GM23338 (cell line): Measurements from ENCODE around the gene UCK1.

ENCODE experiments used
- CREB1 ChIP-seq: fragments of 250-450 bp; sonication (Bioruptor Pico); IDR thresholded peaks from 2 replicates; pipeline ENCODE4 v1.5.0; 2020; ENCODE audit warnings: low read depth, mild to moderate bottlenecking, moderate library complexity
- CTCF ChIP-seq, 2 experiments: fragments of 200-600 bp in 1 of 2; sonication (generic) in 1 of 2; conservative IDR thresholded peaks; 2 replicates each; pipeline versions ENCODE4 v1.5.1 to v1.6.1; 2016 to 2017; ENCODE audit warnings: antibody characterized with exemption in 2 of 2, low read depth in 2 of 2, mild to moderate bottlenecking in 2 of 2, moderate library complexity in 1 of 2
- ETS1 ChIP-seq: IDR thresholded peaks from 2 replicates; pipeline ENCODE4 v1.6.1; 2016; ENCODE audit warnings: antibody characterized with exemption
- EZH2 ChIP-seq: fragments of 200-600 bp; sonication (generic); IDR thresholded peaks from one replicate; pipeline ENCODE4 v1.8.0; 2017; ENCODE audit warnings: antibody characterized with exemption, mild to moderate bottlenecking, low read depth; ENCODE audit not compliant: unreplicated experiment
- EZH2phosphoT487 ChIP-seq: fragments of 200-600 bp; sonication (generic); IDR thresholded peaks from one replicate; pipeline ENCODE4 v1.8.1; 2018; ENCODE audit warnings: antibody characterized with exemption; ENCODE audit not compliant: unreplicated experiment
- JUNB ChIP-seq: IDR thresholded peaks from one replicate; pipeline ENCODE4 v1.6.1; 2016; ENCODE audit warnings: antibody characterized with exemption; ENCODE audit not compliant: unreplicated experiment
- POLR2AphosphoS5 ChIP-seq: IDR thresholded peaks from 2 replicates; pipeline ENCODE4 v1.6.1; 2016; ENCODE audit warnings: antibody characterized with exemption, low read depth
- REST ChIP-seq: IDR thresholded peaks from one replicate; pipeline ENCODE4 v1.6.1; 2018; ENCODE audit warnings: antibody characterized with exemption; ENCODE audit not compliant: unreplicated experiment
- ZNF114 ChIP-seq: fragments of 250-450 bp; sonication (Bioruptor Pico); IDR thresholded peaks from 2 replicates; pipeline ENCODE4 v1.5.0; 2020; ENCODE audit warnings: mild to moderate bottlenecking, moderate library complexity
- ZNF331 ChIP-seq: fragments of 250-450 bp; sonication (Bioruptor Pico); IDR thresholded peaks from 2 replicates; pipeline ENCODE4 v1.5.0; 2020; ENCODE audit warnings: low read depth, mild to moderate bottlenecking, moderate library complexity
- ZNF462 ChIP-seq: fragments of 250-450 bp; sonication (Bioruptor Pico); IDR thresholded peaks from 2 replicates; pipeline ENCODE4 v1.5.0; 2020; ENCODE audit warnings: mild to moderate bottlenecking, moderate library complexity

- no peak for TF ChIP-seq CTCF (conservative IDR thresholded peaks at IDR 0.05; ENCODE audit: low read depth in 2 of 2)
- TF ChIP-seq POLR2AphosphoS5: no peak
- no peak for TF ChIP-seq ZNF114 (CRISPR knock-in tag)
- TF ChIP-seq EZH2: no peak
- TF ChIP-seq REST: no peak
- TF ChIP-seq ZNF462 (CRISPR knock-in tag): no peak
- no peak for TF ChIP-seq EZH2phosphoT487
- no peak for TF ChIP-seq JUNB
- no peak for TF ChIP-seq CREB1 (CRISPR knock-in tag)
- no peak for TF ChIP-seq ZNF331 (CRISPR knock-in tag)
- no peak for TF ChIP-seq ETS1
These were observed 48.6 kb downstream of the UCK1 start for GRCh38 chr9:131482343-131483006.
